IPS DF 19.7 (cell line): ENCODE data around the gene F2RL1.
"Not testable (repeated sequence)": the region's sequence is repeated elsewhere in the genome, so short reads cannot be mapped to it uniquely, and the experiment has no call there.

Experiments used
- DNase-seq: peaks from one replicate; pipeline ENCODE4 v3.0.0-alpha.2; 2013; ENCODE audit warnings: low read depth, low spot score

F2RL1 gene

GRCh38 chr5:76818844-76819831 lies at the start of gene F2RL1:
Gene F2RL1, plus strand, starts transcription at chr5:76819030. Its CDS starts 153 bp downstream, at chr5:76819183.
- peak; percentile 82 for DNase-seq

GRCh38 chr5:76771041-76771440 lies 47.8 kb upstream of the F2RL1 start:
- DNase-seq = not testable (repeated sequence)

- no peak for DNase-seq
Observed at GRCh38 chr5:76771705-76772405, 47.0 kb upstream of the F2RL1 start.

GRCh38 chr5:76775921-76776320 lies 42.9 kb upstream of the F2RL1 start:
- no peak for DNase-seq

- no peak for DNase-seq
Observed at GRCh38 chr5:76776391-76776790, 42.4 kb upstream of the F2RL1 start.

- not testable (repeated sequence) for DNase-seq
Observed at GRCh38 chr5:76780616-76781015, 38.2 kb upstream of the F2RL1 start.

GRCh38 chr5:76781775-76782174 lies 37.1 kb upstream of the F2RL1 start:
- DNase-seq = no peak

- no peak for DNase-seq
Observed at GRCh38 chr5:76782444-76782843, 36.4 kb upstream of the F2RL1 start.

- no peak for DNase-seq
Observed at GRCh38 chr5:76787237-76787636, 31.6 kb upstream of the F2RL1 start.

GRCh38 chr5:76788362-76788761 lies 30.5 kb upstream of the F2RL1 start:
- no peak for DNase-seq

GRCh38 chr5:76789275-76789674 lies 29.6 kb upstream of the F2RL1 start:
- DNase-seq = not testable (repeated sequence)

GRCh38 chr5:76789991-76790581 lies 28.7 kb upstream of the F2RL1 start:
- no peak for DNase-seq

- no peak for DNase-seq
Observed at GRCh38 chr5:76790632-76791290, 28.1 kb upstream of the F2RL1 start.

- DNase-seq = no peak
Observed at GRCh38 chr5:76791461-76791860, 27.4 kb upstream of the F2RL1 start.

GRCh38 chr5:76794871-76795270 lies 24.0 kb upstream of the F2RL1 start:
- no peak for DNase-seq

- no peak for DNase-seq
Observed at GRCh38 chr5:76799588-76799987, 19.2 kb upstream of the F2RL1 start.

GRCh38 chr5:76800579-76800978 lies 18.3 kb upstream of the F2RL1 start:
- no peak for DNase-seq

- DNase-seq = no peak
Observed at GRCh38 chr5:76801159-76801802, 17.5 kb upstream of the F2RL1 start.

GRCh38 chr5:76801803-76802195 lies 17.0 kb upstream of the F2RL1 start:
- DNase-seq = no peak

- no peak for DNase-seq
Observed at GRCh38 chr5:76804266-76804665, 14.6 kb upstream of the F2RL1 start.

GRCh38 chr5:76805821-76806505 lies 12.9 kb upstream of the F2RL1 start:
- DNase-seq = no peak
